Measurements from ENCODE around the gene SHPK.

The SHPK gene

GRCh38 chr17:3639981-3640596, 4.0 kb upstream of the SHPK start:
- DNase-seq (ENCODE audit: insufficient read length) (no peak), FAIRE-seq (peak; percentile 9)
- TF ChIP-seq POLR2AphosphoS5 (IDR thresholded peaks at IDR 0.05; ENCODE audit: low read depth, low read length): no peak
- TF ChIP-seq TAF1 (IDR thresholded peaks at IDR 0.05; ENCODE audit: borderline replicate concordance, low read depth, low read length): no peak
- TF ChIP-seq POLR2A (IDR thresholded peaks at IDR 0.05; ENCODE audit: low read depth, low read length): no peak

DNA sequence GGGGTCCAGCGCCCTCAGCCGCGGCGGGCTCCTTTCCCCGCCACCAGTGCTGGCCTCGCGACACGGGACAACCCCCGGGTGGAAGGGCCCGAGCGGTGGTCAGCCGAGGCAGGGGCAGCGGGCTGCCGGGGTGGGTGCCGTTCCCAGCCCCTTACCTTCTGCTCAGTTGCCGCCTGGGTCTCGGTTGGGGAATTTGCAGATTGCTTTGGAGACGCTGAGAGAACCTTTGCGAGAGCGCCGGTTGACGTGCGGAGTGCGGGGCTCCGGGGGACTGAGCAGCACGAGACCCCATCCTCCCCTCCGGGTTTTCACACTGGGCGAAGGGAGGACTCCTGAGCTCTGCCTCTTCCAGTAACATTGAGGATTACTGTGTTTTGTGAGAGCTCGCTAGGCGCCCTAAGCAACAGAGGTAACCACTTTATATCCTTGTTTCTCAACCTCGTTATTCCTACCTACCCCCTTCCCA, 891 bp upstream of the SHPK start:
- TF ChIP-seq TAF1 (IDR thresholded peaks at IDR 0.05; ENCODE audit: borderline replicate concordance, low read depth, low read length) (no peak), POLR2AphosphoS5 (IDR thresholded peaks at IDR 0.05; ENCODE audit: low read depth, low read length) (no peak)
- FAIRE-seq: no peak
- no peak for DNase-seq (ENCODE audit: insufficient read length)

DNA sequence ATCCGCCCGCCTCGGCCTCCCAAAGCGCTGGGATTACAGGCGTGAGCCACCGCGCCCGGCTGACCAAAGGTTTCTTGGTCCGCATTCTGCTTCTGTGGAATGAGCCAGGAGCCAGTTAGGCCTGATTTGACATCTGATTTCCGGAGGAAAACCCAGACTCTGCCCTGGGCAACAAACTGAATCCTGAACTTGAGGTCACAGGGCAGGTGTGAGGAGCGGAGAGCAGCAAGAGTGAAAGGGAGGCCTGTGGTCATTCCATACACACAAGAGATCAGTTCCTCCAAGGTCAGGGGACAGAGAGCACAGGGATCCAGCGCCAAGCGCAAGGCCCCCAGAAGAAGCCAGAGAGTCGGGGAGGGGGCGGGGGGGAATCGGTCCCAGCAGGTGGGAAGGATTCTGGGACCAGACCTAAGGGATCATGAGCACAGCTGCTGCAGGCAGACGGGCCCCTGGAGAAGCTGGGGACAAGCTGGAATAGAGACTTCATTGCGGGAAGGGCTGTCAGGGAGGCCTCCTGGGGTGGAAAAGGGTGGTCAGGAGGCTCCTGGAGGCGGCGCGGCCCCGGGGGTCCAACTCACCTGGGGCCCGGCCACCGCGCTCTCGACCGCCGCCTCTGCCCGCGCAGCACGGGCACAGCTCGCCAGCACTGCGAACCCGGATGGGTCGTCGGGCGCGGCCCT, 436 bp downstream of the SHPK start:
- TF ChIP-seq TAF1 (IDR thresholded peaks at IDR 0.05; ENCODE audit: borderline replicate concordance, low read depth, low read length) (no peak), POLR2AphosphoS5 (IDR thresholded peaks at IDR 0.05; ENCODE audit: low read depth, low read length) (no peak), POLR2A (IDR thresholded peaks at IDR 0.05; ENCODE audit: low read depth, low read length) (no peak)
- peak; percentile 51 for FAIRE-seq
- no peak for DNase-seq (ENCODE audit: insufficient read length)

GRCh38 chr17:3632287-3632686, 3.8 kb downstream of the SHPK start:
- no peak for TF ChIP-seq POLR2AphosphoS5 (IDR thresholded peaks at IDR 0.05; ENCODE audit: low read depth, low read length)
- no peak for DNase-seq (ENCODE audit: insufficient read length)
- FAIRE-seq: no peak

- TF ChIP-seq TAF1 (IDR thresholded peaks at IDR 0.05; ENCODE audit: borderline replicate concordance, low read depth, low read length) (no peak), POLR2A (IDR thresholded peaks at IDR 0.05; ENCODE audit: low read depth, low read length) (no peak)
- DNase-seq (ENCODE audit: insufficient read length) (no peak), FAIRE-seq (no peak)
Observed at GRCh38 chr17:3630781-3631180, 5.3 kb downstream of the SHPK start.

DNA sequence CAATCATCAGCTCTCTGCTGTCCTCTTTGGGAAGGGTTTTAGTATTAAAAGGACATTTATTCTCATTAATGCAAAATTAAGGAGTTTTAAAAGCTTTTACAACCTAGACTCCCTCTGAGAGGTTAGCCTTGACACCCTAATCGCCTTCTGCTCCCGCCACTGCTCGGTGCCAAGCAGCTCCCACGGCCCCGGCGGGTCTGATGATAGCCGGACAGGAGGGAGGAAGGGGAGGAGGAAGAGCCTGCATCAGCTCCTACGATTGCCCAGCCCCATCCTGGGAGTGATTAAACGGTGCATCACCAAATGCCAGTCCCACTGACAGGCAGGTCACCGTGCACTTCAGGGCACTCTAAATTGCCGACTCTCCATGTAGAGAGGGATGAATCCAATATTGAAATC, 8.3 kb downstream of the SHPK start:
- TF ChIP-seq TAF1 (IDR thresholded peaks at IDR 0.05; ENCODE audit: borderline replicate concordance, low read depth, low read length) (no peak), POLR2AphosphoS5 (IDR thresholded peaks at IDR 0.05; ENCODE audit: low read depth, low read length) (no peak), POLR2A (IDR thresholded peaks at IDR 0.05; ENCODE audit: low read depth, low read length) (no peak)
- DNase-seq (ENCODE audit: insufficient read length) (no peak), FAIRE-seq (no peak)

DNA sequence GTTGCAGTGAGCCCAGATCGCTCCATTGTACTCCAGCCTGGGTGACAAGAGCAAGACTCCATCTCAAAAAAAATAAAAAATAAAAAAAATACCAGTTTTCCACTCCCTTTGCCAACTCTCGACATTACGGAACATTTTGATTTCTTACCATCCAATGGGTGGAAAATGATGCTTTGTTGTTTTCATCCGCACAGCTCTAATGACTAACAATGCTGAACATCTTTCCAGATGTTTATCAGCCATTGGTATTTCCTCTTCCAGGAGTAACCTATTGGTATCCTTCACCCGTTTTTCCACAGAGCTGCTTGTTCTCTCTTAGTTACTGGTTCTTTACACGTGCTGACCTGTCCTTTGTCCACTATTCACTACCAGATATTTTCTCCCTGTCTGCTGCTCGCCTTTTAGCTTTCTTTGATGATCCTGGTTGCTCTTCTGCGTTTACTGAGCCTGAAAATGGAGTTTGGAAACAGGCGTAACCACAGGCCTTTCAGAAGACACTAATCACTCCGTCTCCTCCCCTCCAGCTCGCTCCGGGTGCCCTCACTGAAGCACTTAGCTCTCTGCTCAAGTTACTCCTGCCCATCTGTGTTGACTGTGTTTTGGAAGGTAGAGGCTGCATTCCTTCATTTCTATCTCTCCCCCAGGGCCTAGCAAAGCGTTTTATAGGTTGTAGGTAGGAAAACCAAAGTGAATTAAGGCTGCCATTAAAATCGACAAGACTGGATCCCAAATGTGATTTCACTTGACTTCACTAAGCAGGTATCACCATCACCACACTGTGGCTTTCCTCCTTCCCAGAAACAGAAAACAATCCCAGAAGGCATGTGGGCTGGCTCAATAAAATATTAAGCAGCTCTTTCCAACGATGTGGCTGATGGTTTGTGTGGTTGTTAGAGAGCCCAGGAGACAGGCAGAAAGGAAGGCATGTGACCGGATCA, 8.9 kb downstream of the SHPK start:
- DNase-seq (ENCODE audit: insufficient read length) (no peak), FAIRE-seq (no peak)
- TF ChIP-seq TAF1 (IDR thresholded peaks at IDR 0.05; ENCODE audit: borderline replicate concordance, low read depth, low read length) (no peak), POLR2A (IDR thresholded peaks at IDR 0.05; ENCODE audit: low read depth, low read length) (no peak), POLR2AphosphoS5 (IDR thresholded peaks at IDR 0.05; ENCODE audit: low read depth, low read length) (no peak)

GRCh38 chr17:3622977-3623594, 13.0 kb downstream of the SHPK start:
- TF ChIP-seq POLR2AphosphoS5 (IDR thresholded peaks at IDR 0.05; ENCODE audit: low read depth, low read length) (no peak), POLR2A (IDR thresholded peaks at IDR 0.05; ENCODE audit: low read depth, low read length) (no peak), TAF1 (IDR thresholded peaks at IDR 0.05; ENCODE audit: borderline replicate concordance, low read depth, low read length) (no peak)
- no peak for FAIRE-seq
- DNase-seq (ENCODE audit: insufficient read length): no peak

GRCh38 chr17:3621146-3621720, 14.8 kb downstream of the SHPK start:
- no peak for DNase-seq (ENCODE audit: insufficient read length)
- TF ChIP-seq TAF1 (IDR thresholded peaks at IDR 0.05; ENCODE audit: borderline replicate concordance, low read depth, low read length): no peak
- no peak for TF ChIP-seq POLR2A (IDR thresholded peaks at IDR 0.05; ENCODE audit: low read depth, low read length)
- TF ChIP-seq POLR2AphosphoS5 (IDR thresholded peaks at IDR 0.05; ENCODE audit: low read depth, low read length): no peak
- FAIRE-seq: no peak

DNA sequence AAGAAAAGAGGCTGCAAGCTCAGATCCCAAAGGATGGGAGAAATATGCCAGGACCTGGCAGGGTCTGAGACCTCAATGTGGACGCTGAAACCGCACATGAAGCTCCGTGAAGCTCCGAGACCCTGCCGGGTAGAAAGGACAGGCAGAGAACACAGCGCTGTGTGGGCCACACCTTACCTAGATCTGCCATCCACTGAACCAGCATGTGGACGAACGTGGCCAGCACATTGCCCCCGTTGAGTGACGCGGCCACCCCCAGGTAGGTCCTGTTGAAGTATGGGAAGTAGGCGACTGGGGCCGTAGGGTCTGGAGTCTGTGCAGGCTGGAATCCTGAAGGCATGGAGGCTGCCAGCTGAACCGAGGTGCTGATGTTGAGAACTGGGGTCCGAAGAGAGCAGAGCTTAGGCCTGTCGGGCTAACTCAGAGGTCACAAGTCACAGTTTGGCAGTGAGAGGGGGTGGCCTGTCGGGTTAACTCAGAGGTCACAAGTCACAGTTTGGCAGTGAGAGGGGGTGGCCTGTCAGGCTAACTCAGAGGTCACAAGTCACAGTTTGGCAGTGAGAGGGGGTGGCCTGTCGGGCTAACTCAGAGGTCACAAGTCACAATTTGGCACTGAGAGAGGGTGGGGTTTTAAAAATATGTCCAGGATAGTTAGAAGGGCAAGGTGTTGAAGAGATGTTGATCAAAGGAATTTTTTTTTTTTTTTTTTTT, 20.7 kb downstream of the SHPK start:
- FAIRE-seq: no peak
- DNase-seq (ENCODE audit: insufficient read length): no peak
- TF ChIP-seq TAF1 (IDR thresholded peaks at IDR 0.05; ENCODE audit: borderline replicate concordance, low read depth, low read length): no peak
- TF ChIP-seq POLR2A (IDR thresholded peaks at IDR 0.05; ENCODE audit: low read depth, low read length): no peak
- TF ChIP-seq POLR2AphosphoS5 (IDR thresholded peaks at IDR 0.05; ENCODE audit: low read depth, low read length): no peak
